ENCODE measurements around the gene ADIPOR1. TPM values are rescaled to one million over a fixed set of nuclear protein-coding genes. Genes with fewer than 3 reads are reported as not detected.

The ADIPOR1 gene
- polyA plus RNA-seq, 1 of the 3 experiments (the other 2 are of a cell fraction): 82.2 TPM

DNA sequence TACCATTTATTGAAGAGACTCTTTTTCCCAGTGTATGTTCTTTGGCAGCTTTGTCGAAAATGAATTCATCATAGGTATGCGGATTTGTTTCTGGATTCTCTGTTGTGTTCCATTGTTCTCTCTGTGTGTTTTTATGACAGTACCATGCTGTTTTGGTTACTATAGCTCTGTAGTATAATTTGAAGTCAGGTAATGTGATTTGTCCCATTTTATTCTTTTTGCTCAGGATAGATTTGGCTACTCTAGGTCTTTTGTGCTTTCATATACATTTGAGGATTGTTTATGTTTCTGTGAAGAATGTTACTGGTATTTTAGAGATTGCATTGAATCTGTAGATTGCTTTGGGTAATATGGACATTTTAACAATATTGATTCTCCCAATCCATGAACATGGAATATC is 25.6 kb downstream of the ADIPOR1 start:
- no peak overlapping the region for H2AFZ ChIP-seq (ENCODE audit: low read depth)
- no peaks in the 10 kb centered on the region for H3K27me3 ChIP-seq (ENCODE audit: insufficient read depth)
- no peaks in the 10 kb centered on the region for H3K4me1 ChIP-seq (ENCODE audit: control insufficient read depth in 1 of 2, insufficient read depth in 2 of 2, low read depth in 1 of 2, low read length in 1 of 2)
- no peaks in the 10 kb centered on the region for H3K36me3 ChIP-seq (replicated peaks in 1 of 2; ENCODE audit: control insufficient read depth in 1 of 2, insufficient read depth in 2 of 2, low read length in 1 of 2)
- CTCF ChIA-PET: no interaction called here
- DNase-seq: no peak
- POLR2A ChIA-PET: no interaction called here
- H3K9me2 ChIP-seq: no peaks in the 10 kb centered on the region
- TF ChIP-seq YY1 (IDR thresholded peaks at IDR 0.05; ENCODE audit: low read depth) (no peak), RCOR1 (IDR thresholded peaks at IDR 0.05; ENCODE audit: low read length) (no peak), FOXM1 (IDR thresholded peaks at IDR 0.05; ENCODE audit: low read depth) (no peak), POLR2AphosphoS5 (IDR thresholded peaks at IDR 0.05; ENCODE audit: low read depth, low read length) (no peak)
- TF ChIP-seq, protein P1, sequence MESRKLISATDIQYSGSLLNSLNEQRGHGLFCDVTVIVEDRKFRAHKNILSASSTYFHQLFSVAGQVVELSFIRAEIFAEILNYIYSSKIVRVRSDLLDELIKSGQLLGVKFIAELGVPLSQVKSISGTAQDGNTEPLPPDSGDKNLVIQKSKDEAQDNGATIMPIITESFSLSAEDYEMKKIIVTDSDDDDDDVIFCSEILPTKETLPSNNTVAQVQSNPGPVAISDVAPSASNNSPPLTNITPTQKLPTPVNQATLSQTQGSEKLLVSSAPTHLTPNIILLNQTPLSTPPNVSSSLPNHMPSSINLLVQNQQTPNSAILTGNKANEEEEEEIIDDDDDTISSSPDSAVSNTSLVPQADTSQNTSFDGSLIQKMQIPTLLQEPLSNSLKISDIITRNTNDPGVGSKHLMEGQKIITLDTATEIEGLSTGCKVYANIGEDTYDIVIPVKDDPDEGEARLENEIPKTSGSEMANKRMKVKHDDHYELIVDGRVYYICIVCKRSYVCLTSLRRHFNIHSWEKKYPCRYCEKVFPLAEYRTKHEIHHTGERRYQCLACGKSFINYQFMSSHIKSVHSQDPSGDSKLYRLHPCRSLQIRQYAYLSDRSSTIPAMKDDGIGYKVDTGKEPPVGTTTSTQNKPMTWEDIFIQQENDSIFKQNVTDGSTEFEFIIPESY (IDR thresholded peaks at IDR 0.05; ENCODE audit: borderline replicate concordance, low read depth): no peak
- TF ChIP-seq, protein P2, sequence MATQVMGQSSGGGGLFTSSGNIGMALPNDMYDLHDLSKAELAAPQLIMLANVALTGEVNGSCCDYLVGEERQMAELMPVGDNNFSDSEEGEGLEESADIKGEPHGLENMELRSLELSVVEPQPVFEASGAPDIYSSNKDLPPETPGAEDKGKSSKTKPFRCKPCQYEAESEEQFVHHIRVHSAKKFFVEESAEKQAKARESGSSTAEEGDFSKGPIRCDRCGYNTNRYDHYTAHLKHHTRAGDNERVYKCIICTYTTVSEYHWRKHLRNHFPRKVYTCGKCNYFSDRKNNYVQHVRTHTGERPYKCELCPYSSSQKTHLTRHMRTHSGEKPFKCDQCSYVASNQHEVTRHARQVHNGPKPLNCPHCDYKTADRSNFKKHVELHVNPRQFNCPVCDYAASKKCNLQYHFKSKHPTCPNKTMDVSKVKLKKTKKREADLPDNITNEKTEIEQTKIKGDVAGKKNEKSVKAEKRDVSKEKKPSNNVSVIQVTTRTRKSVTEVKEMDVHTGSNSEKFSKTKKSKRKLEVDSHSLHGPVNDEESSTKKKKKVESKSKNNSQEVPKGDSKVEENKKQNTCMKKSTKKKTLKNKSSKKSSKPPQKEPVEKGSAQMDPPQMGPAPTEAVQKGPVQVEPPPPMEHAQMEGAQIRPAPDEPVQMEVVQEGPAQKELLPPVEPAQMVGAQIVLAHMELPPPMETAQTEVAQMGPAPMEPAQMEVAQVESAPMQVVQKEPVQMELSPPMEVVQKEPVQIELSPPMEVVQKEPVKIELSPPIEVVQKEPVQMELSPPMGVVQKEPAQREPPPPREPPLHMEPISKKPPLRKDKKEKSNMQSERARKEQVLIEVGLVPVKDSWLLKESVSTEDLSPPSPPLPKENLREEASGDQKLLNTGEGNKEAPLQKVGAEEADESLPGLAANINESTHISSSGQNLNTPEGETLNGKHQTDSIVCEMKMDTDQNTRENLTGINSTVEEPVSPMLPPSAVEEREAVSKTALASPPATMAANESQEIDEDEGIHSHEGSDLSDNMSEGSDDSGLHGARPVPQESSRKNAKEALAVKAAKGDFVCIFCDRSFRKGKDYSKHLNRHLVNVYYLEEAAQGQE (IDR thresholded peaks at IDR 0.05; ENCODE audit: low read depth, low read length): no peak
- 59% methylated on average over 2 of the region's 2 CpGs for WGBS (ENCODE audit: low lambda C conversion rate)
- H3K4me3 ChIP-seq (ENCODE audit: low read depth in 2 of 2, low read length in 1 of 2): no peak overlapping the region
- H3K9ac ChIP-seq: no peak overlapping the region
- H3K9me3 ChIP-seq: no peaks in the 10 kb centered on the region
- H3K27ac ChIP-seq (ENCODE audit: low read depth in 2 of 2, low read length in 1 of 2): no peak overlapping the region
- peaks cover 3% of the 10 kb centered on the region for H3F3A ChIP-seq (replicated peaks; ENCODE audit: insufficient read depth)
- no peaks in the 10 kb centered on the region for H3K79me2 ChIP-seq (ENCODE audit: insufficient read depth)
- H3K4me2 ChIP-seq: no peak overlapping the region
- H4K20me1 ChIP-seq (ENCODE audit: insufficient read depth): no peaks in the 10 kb centered on the region

DNA sequence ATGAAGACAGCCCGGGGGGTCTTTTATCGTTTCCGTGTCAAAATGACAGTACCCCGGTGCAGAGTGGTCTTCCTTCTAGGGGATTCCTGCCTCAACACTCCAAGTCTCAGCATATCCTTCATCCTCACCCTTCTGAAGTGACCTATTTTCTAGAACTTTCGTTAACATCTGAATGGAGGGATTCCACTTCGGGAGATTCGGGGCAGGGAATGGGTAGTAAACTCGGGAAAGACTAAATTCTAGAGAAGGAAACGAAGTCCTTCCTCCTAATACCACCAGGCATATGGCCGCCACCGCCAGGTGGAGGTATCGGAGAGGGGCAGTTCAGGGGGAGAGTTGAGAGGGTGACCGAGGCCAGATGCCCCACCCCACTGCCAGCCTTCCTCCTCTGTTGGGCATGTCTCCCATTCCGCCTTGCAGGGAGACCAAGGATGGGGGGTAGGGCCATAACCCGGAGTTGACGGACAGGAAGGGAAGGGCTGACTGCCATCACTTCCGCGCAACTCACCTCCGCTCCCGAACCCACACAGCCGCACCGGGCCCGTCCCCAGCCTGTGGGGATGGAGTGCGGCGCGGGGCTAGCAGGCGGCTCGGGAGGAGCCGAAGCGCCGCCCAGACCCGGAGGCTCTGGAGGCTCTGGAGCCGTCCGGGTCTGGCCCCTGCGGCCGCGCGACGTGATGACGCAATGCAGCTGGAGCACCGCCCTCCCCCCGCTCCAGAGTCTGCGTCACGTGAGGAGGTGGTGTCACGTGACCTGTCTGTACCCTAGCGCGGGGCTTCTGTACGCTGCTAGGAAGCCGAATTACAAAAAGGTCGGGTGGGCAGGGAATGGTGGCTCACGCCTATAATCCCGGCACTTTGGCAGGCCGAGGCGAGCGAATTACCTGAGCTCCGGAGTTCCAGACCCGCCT is 31.3 kb downstream of the ADIPOR1 start, which contains the start of gene KLHL12:
Gene KLHL12, minus strand, starts transcription at position 654 of the 911 bp plus-strand sequence. CDS start 2,072 bp downstream, outside the sequence.
- CTCF ChIA-PET: interaction anchor here (1.0 to 1.3 kb wide), 5 partner anchors 16 to 74 kb away, joined by 3 to 4 read pairs (median 3); no protein-coding TSS in a partner anchor
- peaks cover 24% of the 10 kb centered on the region in 2 experiments for H3K36me3 ChIP-seq (replicated peaks in 1 of 2; ENCODE audit: control insufficient read depth in 1 of 2, insufficient read depth in 2 of 2, low read length in 1 of 2)
- H4K20me1 ChIP-seq (ENCODE audit: insufficient read depth): no peaks in the 10 kb centered on the region
- H3K9me3 ChIP-seq: no peaks in the 10 kb centered on the region
- WGBS (ENCODE audit: low lambda C conversion rate): 1% methylated on average over 22 of the region's 57 CpGs
- peak within 1 kb of the TSS; percentile 94 for H2AFZ ChIP-seq (ENCODE audit: low read depth)
- POLR2A ChIA-PET: interaction anchor here (0.5 to 1.0 kb wide), 3 partner anchors 80 to 214 kb away, joined by 3 to 5 read pairs (median 3); partner anchors contain the start of gene TMEM183A
- peak within 1 kb of the TSS; percentile 77 to 95 for H3K27ac ChIP-seq (ENCODE audit: low read depth in 2 of 2, low read length in 1 of 2)
- no peaks in the 10 kb centered on the region for H3K27me3 ChIP-seq (ENCODE audit: insufficient read depth)
- peak; percentile 97 for DNase-seq
- peaks cover 46% of the 10 kb centered on the region for H3K79me2 ChIP-seq (ENCODE audit: insufficient read depth)
- no peaks in the 10 kb centered on the region for H3K9me2 ChIP-seq
- H3K4me2 ChIP-seq: peak within 1 kb of the TSS; percentile 92
- peak within 1 kb of the TSS; percentile 81 for H3K9ac ChIP-seq
- H3F3A ChIP-seq (replicated peaks; ENCODE audit: insufficient read depth): peaks cover 25% of the 10 kb centered on the region
- H3K4me1 ChIP-seq (ENCODE audit: control insufficient read depth in 1 of 2, insufficient read depth in 2 of 2, low read depth in 1 of 2, low read length in 1 of 2): peaks cover 9 to 24% of the 10 kb centered on the region in 2 experiments; a peak in 3 of 4 replicates
- peak within 1 kb of the TSS; percentile 80 to 93 for H3K4me3 ChIP-seq (ENCODE audit: low read depth in 2 of 2, low read length in 1 of 2)
- TF ChIP-seq SMC3 (IDR thresholded peaks at IDR 0.05; ENCODE audit: low read depth, low read length): peak; percentile 31; the same call in 1 of the 2 replicates
- TF ChIP-seq NFIC (IDR thresholded peaks at IDR 0.05; ENCODE audit: borderline replicate concordance): no peak
- TF ChIP-seq EZH2phosphoT487 (IDR thresholded peaks at IDR 0.05; ENCODE audit: borderline replicate concordance, low read depth): no peak
- peak; percentile 94 for TF ChIP-seq SIN3A (IDR thresholded peaks at IDR 0.05; ENCODE audit: borderline replicate concordance, low read depth, low read length)
- peak; percentile 66 for TF ChIP-seq GABPA (IDR thresholded peaks at IDR 0.05; ENCODE audit: low read depth)
- peak; percentile 71; the same call in 1 of the 2 replicates for TF ChIP-seq YY1 (IDR thresholded peaks at IDR 0.05; ENCODE audit: low read depth)
- peak; percentile 87 for TF ChIP-seq TAF1 (IDR thresholded peaks at IDR 0.05; ENCODE audit: borderline replicate concordance, low read depth, low read length)
- peak; percentile 58; the same call in 1 of the 2 replicates for TF ChIP-seq FOXM1 (IDR thresholded peaks at IDR 0.05; ENCODE audit: low read depth)
- TF ChIP-seq TCF12 (IDR thresholded peaks at IDR 0.05): 0 out of 2 replicates have a peak, but pooled peaks have one; percentile 49
- TF ChIP-seq, protein P3, sequence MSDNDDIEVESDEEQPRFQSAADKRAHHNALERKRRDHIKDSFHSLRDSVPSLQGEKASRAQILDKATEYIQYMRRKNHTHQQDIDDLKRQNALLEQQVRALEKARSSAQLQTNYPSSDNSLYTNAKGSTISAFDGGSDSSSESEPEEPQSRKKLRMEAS (IDR thresholded peaks at IDR 0.05; ENCODE audit: low read depth): peak; percentile 74; the same call in 1 of the 2 replicates
- no peak; the same call in 1 of the 2 replicates for TF ChIP-seq TEAD4 (IDR thresholded peaks at IDR 0.05; ENCODE audit: borderline replicate concordance, insufficient read depth)
- TF ChIP-seq, protein P4, sequence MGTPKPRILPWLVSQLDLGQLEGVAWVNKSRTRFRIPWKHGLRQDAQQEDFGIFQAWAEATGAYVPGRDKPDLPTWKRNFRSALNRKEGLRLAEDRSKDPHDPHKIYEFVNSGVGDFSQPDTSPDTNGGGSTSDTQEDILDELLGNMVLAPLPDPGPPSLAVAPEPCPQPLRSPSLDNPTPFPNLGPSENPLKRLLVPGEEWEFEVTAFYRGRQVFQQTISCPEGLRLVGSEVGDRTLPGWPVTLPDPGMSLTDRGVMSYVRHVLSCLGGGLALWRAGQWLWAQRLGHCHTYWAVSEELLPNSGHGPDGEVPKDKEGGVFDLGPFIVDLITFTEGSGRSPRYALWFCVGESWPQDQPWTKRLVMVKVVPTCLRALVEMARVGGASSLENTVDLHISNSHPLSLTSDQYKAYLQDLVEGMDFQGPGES (IDR thresholded peaks at IDR 0.05; ENCODE audit: low read depth, low read length): no peak

Data from SK-N-SH (cell line).